ENCODE data around the gene RBM23.
"Not testable (repeated sequence)": the region's sequence is repeated elsewhere in the genome, so short reads cannot be mapped to it uniquely, and the experiment has no call there.

Gene RBM23

GRCh38 chr14:22920697-22921096 is 1.7 kb upstream of the RBM23 start:
- FAIRE-seq (no peak), DNase-seq (ENCODE audit: insufficient read length, low spot score) (no peak)

GRCh38 chr14:22919601-22919921 is 612 bp upstream of the RBM23 start:
- DNase-seq (ENCODE audit: insufficient read length, low spot score) (no peak), FAIRE-seq (no peak)

DNA sequence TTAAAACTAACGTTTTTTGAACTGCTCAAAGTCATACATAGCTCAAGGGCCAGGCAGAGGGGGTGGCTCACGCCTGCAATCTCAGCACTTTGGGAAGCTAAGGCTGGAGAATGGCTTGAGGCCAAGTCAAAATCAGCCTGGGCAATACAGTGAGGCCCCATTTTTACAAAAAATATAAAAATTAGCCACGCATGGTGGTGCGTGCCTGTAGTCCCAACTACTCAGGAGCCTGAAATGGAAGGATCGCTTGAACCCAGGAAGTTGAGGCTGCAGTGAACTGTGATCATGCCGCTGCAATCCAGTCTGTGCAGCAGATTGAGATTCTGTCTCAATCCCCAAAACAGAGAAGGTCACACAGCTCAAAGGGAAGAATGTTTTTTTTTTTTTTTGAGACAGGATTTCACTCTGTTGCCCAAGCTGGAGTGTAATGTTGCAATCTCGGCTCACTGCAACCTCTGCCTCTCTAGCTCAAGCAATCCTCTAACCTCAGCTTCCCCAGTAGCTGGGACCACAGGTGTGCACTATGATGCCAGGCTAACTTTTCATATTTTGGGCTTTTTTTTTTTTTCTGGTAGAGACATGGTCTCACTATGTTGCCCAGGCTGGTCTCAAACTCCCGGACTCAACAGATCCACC is 2.9 kb downstream of the RBM23 start:
- FAIRE-seq (no peak), DNase-seq (ENCODE audit: insufficient read length, low spot score) (no peak)

DNA sequence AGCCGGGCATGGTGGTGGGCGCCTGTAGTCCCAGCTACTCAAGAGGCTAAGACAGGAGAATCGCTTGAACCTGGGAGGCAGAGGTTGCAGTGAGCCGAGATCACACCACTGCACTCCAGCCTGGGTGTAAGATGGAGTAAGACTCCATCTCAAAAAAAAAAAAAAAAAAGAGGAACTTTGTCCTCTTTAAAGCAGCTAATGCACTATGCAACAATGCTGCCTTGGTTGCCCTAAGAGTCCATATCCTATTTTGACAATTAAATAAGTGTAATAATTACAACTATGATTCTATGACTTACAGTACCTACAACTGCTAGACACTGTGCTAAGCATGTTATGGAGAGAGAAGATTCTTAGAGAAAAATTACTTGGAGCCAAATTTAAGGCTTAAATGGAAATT is 4.1 kb downstream of the RBM23 start:
- DNase-seq (ENCODE audit: insufficient read length, low spot score): not testable (repeated sequence)

DNA sequence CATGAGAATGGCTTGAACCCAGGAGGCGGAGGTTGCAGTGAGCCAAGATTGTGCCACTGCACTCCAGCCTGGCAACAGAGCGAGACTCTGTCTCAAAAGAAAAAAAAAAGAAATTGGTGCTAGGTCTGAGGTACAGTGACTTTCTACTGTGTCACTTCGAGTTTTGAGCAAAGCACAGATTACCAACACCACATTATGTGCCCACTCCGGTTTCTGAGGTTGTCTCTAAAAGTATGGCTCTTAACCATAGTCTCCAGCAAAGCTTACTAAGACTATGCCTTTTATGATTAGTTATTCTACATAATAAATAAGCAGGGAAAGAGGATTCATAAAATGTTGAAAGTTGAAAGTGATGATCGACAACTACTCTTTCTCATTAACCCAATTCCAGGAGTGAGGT is 8.0 kb downstream of the RBM23 start:
- DNase-seq (ENCODE audit: insufficient read length, low spot score): no peak
- FAIRE-seq: no peak

More for the DNA sequence above, 4.1 kb downstream of the RBM23 start:
- not testable (repeated sequence) for FAIRE-seq

GRCh38 chr14:22908601-22909000 is 10.3 kb downstream of the RBM23 start:
- FAIRE-seq: no peak
- DNase-seq (ENCODE audit: insufficient read length, low spot score): no peak

GRCh38 chr14:22907429-22907828 is 11.5 kb downstream of the RBM23 start:
- no peak for DNase-seq (ENCODE audit: insufficient read length, low spot score)
- FAIRE-seq: no peak

- DNase-seq (ENCODE audit: insufficient read length, low spot score): no peak
- no peak for FAIRE-seq
These were observed 12.9 kb downstream of the RBM23 start for GRCh38 chr14:22906073-22906472.

DNA sequence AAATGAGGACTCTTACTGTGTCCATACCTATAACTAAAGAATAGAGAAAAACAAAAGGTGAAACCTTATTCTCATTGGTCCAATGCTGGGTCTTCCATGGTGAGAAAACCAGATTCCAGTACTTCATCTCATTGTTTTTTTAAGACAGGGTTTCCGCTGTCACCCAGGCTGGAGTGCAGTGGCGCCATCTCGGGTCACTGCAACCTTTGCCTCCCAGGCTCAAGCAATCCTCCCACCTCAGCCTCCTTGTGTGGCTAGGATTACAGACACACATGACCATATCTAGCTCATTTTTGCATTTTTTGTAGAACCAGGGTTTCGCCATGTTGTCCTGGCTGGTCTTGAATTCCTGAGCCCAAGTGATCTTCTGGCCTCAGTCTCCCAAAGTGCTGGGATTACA is 13.3 kb downstream of the RBM23 start:
- DNase-seq (ENCODE audit: insufficient read length, low spot score): no peak
- FAIRE-seq: no peak

- FAIRE-seq (no peak), DNase-seq (ENCODE audit: insufficient read length, low spot score) (no peak)
These were observed 15.2 kb downstream of the RBM23 start for GRCh38 chr14:22903742-22904087.

GRCh38 chr14:22901799-22902198 is 17.1 kb downstream of the RBM23 start:
- no peak for DNase-seq (ENCODE audit: insufficient read length, low spot score)
- no peak for FAIRE-seq

- FAIRE-seq: no peak
- DNase-seq (ENCODE audit: insufficient read length, low spot score): peak; percentile 31
These were observed 18.7 kb downstream of the RBM23 start for GRCh38 chr14:22900081-22900799.

DNA sequence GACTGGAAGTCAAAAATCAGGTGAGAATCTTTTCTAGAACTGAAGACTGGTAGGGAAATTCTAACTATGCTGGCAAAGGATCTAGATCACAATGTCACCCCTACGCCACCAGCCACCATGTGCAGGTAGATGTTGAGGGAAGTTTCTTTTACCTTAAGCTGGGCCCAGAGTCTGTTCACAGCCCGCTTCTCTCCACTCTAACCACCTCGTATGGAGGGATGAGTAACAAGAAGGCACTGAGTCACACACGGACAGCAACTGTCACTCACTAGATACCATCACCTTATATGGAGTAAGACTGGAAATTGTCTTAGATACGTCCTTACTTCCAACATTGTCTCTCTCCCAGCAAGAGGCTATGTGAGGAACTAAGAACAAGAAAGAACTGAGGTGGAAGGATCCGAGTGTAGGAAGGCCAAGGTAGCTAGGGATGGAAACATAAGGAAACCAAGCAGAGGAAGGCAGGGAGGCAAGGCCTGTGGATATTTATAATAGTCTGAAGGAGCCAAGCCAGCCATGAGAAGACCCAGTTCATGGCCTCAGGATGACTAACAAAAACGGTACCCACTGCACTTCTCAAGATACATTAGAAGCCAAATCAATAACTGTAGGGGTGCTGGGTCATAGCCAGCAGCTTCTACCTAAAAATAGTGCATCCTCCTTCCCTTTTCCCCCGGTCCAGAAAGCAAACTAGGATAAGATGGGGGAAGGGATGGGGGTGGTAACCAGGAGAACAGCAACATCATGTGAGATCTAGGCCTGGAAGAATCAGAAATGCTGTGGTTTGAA is 20.5 kb downstream of the RBM23 start:
- FAIRE-seq (no peak), DNase-seq (ENCODE audit: insufficient read length, low spot score) (no peak)

- no peak for FAIRE-seq
- DNase-seq (ENCODE audit: insufficient read length, low spot score): no peak
These were observed 21.6 kb downstream of the RBM23 start for GRCh38 chr14:22897357-22897756.

DNA sequence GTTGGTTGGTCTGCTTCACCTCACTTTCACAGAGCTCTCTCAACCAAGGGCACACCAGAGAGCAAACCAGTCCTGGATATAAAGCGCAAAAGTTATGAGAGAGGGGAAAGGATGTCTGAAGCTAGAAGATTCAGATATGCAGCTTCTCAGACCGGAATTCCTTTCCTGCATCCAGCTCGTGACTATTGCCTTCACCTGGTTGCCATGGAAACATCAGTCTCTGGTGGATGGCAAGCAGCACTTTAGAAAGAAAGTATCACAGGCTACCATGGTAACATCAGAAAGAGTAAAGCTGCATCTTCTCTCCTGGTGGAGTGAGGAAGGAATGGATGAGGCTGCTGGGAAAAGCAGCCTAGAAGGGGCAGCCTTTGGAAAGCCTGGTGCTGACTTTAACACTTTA is 22.2 kb downstream of the RBM23 start:
- FAIRE-seq (no peak), DNase-seq (ENCODE audit: insufficient read length, low spot score) (no peak)

GRCh38 chr14:22896356-22896755 is 22.6 kb downstream of the RBM23 start:
- no peak for FAIRE-seq
- DNase-seq (ENCODE audit: insufficient read length, low spot score): no peak

DNA sequence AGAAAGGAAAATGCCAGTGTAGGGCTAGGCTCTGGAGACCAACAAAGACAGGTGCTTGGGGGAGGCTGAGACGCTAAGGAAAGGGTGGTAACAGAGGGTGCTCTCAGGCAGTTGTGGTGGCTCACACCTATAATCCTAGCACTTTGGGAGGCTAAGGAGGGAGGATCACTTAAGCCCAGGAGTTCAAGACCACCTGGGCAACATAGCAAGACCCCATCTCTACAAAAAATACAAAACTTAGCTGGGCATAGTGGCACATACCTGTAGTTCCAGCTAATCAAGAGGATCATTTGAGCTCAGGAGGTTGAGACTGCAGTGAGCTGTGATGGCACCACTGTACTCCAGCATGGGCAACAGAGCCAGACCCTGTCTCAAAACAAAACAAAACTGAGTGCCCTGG is 23.5 kb downstream of the RBM23 start:
- DNase-seq (ENCODE audit: insufficient read length, low spot score) (no peak), FAIRE-seq (no peak)

GRCh38 chr14:22893706-22894105 is 25.2 kb downstream of the RBM23 start:
- FAIRE-seq: no peak
- no peak for DNase-seq (ENCODE audit: insufficient read length, low spot score)

DNA sequence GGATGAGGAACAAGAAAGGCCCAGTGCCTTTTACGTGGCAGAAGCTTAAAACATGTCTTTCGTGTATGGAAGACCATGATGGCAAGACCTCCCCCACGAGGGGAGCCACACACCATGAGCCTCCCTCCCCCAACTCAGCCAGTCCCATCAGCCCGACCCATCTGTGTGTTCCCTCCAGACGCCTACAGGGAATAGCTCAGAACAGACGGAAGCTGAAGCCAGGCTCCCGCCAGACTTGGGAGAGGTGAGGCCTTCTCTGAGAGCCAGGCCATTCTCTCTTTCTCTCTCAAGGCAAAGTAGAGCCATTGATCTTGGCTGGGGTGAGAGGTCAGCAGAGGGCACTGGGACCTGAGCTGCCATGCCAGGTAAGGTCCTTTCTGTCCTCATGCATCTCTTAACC is 26.5 kb downstream of the RBM23 start:
- DNase-seq (ENCODE audit: insufficient read length, low spot score) (no peak), FAIRE-seq (no peak)

GRCh38 chr14:22890416-22890815 is 28.5 kb downstream of the RBM23 start:
- no peak for DNase-seq (ENCODE audit: insufficient read length, low spot score)
- FAIRE-seq: no peak

- FAIRE-seq: no peak
- no peak for DNase-seq (ENCODE audit: insufficient read length, low spot score)
These were observed 30.3 kb downstream of the RBM23 start for GRCh38 chr14:22888662-22889061.

DNA sequence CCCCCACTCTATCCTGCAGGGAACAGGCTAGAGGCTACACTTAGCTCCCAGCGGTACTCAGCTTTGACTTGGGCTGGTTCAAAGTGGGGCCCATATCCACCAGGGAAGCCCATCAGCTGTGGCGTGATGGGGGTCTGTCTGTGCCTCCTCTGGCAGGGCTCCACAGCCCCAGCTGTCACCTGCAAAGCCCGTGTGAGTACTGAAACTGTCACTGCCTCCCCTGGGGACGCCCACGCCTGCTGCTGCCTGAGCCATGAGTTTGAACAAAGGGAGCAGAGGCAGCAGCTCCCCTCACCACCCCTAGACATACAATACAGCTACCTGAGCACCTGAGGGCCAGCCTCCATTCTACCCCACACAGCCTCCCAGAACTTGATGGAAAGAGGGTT is 31.0 kb downstream of the RBM23 start:
- DNase-seq (ENCODE audit: insufficient read length, low spot score): no peak
- no peak for FAIRE-seq
